ENCODE measurements around the gene GTF3C4. TPM values are rescaled to one million over a fixed set of nuclear protein-coding genes. Genes with fewer than 3 reads are reported as not detected.

The GTF3C4 gene
- polyA plus RNA-seq, 3 donors, result 0.99 to 2.7 (median 2.1) TPM

DNA sequence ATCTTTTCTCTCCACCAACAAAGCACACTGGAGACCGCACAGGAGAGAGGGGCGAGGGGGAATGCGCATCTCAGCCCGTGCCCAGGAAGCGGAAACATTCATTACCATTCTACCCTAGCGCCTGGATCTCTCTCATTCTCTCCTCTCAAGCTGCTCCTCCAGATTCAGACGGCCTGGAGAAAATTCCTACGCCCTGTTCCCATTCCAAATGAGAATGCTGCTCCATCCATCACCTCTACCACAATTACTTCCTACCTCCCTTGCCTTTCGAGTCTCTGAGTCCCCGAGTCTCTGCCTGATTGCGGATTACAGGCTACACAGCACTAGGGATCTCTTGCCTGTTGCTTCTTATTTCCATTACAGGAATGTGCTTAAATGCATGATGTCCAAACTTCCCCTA is 7.1 kb upstream of the GTF3C4 start:
- TF ChIP-seq, protein P1, sequence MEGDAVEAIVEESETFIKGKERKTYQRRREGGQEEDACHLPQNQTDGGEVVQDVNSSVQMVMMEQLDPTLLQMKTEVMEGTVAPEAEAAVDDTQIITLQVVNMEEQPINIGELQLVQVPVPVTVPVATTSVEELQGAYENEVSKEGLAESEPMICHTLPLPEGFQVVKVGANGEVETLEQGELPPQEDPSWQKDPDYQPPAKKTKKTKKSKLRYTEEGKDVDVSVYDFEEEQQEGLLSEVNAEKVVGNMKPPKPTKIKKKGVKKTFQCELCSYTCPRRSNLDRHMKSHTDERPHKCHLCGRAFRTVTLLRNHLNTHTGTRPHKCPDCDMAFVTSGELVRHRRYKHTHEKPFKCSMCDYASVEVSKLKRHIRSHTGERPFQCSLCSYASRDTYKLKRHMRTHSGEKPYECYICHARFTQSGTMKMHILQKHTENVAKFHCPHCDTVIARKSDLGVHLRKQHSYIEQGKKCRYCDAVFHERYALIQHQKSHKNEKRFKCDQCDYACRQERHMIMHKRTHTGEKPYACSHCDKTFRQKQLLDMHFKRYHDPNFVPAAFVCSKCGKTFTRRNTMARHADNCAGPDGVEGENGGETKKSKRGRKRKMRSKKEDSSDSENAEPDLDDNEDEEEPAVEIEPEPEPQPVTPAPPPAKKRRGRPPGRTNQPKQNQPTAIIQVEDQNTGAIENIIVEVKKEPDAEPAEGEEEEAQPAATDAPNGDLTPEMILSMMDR (IDR thresholded peaks at IDR 0.05), result no peak
- Histone ChIP-seq H3K4me1 (ENCODE audit: control insufficient read depth in 1 of 2, insufficient read depth in 2 of 2, low read length in 2 of 2) (no peaks in the 10 kb centered on the region), H3K4me3 (replicated peaks in 1 of 3; ENCODE audit: low read depth in 2 of 3, low read length in 3 of 3) (no peak overlapping the region), H3K27ac (ENCODE audit: low read depth in 1 of 2, low read length in 2 of 2) (no peak overlapping the region), H3K9me3 (replicated peaks in 1 of 2; ENCODE audit: control insufficient read depth in 1 of 2, insufficient read depth in 1 of 2, low read length in 2 of 2) (no peaks in the 10 kb centered on the region), H4K20me1 (ENCODE audit: insufficient read depth, low read length) (no peaks in the 10 kb centered on the region), H3K9ac (ENCODE audit: insufficient read depth, low read length, poor library complexity, severe bottlenecking) (no peak overlapping the region), H3K27me3 (ENCODE audit: control insufficient read depth in 2 of 2, insufficient read depth in 2 of 2, low read length in 2 of 2) (no peaks in the 10 kb centered on the region), H3K4me2 (replicated peaks; ENCODE audit: extremely low read depth, low read length, poor library complexity, severe bottlenecking) (no peak overlapping the region), H3K36me3 (replicated peaks in 1 of 2; ENCODE audit: control insufficient read depth in 1 of 2, insufficient read depth in 2 of 2, low read length in 2 of 2) (peaks cover 31 to 44% of the 10 kb centered on the region in 2 donors), H3K79me2 (ENCODE audit: insufficient read depth, low read length) (peaks cover 3% of the 10 kb centered on the region), H2AFZ (ENCODE audit: insufficient read depth, low read depth, low read length, poor library complexity, severe bottlenecking) (no peak overlapping the region)
- Mint-ChIP-seq H3K9me3 (no peaks in the 10 kb centered on the region), H3K4me1 (peaks cover 2% of the 10 kb centered on the region), H3K27ac (no peak overlapping the region), H3K36me3 (peaks cover 23 to 37% of the 10 kb centered on the region in 2 donors), H3K4me3 (no peak overlapping the region), H3K27me3 (ENCODE audit: low read depth in 3 of 3) (no peaks in the 10 kb centered on the region)
- no peak for DNase-seq
- WGBS (ENCODE audit: insufficient coverage), result 93% methylated on average over 7 of the region's 11 CpGs
- intact Hi-C loops (cut with micrococcal nuclease), result loop anchor here in 1 of 2 donors (10.0 kb wide), 1 partner anchor 212 kb away; the partner anchor contains the start of genes AK8 and SPACA9

DNA sequence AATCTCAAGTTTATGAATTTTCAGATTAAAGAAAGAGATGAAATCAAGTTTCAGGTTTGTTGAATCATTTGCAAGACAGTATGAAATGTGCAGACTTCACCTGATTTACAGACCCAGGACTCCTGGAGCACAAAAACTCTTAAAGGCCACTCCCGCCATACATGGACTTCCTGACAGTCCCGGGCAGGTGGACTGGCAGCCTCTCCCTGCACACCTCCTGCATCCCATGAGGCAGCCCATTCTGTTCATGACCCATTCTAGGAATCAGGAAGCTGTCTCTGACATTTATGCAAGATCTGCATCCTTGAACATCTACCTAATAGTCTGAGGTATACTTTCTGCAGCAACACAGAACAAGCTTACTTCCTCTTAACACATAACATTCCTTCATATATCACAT is 6.4 kb upstream of the GTF3C4 start:
- no peaks in the 10 kb centered on the region for H3K9me3 Mint-ChIP-seq
- 100% methylated on average over 2 of the region's 2 CpGs for WGBS (ENCODE audit: insufficient coverage)

More for the DNA sequence above, 6.4 kb upstream of the GTF3C4 start:
- Histone ChIP-seq H3K9ac (ENCODE audit: insufficient read depth, low read length, poor library complexity, severe bottlenecking) (no peak overlapping the region), H3K27ac (ENCODE audit: low read depth in 1 of 2, low read length in 2 of 2) (no peak overlapping the region), H3K36me3 (replicated peaks in 1 of 2; ENCODE audit: control insufficient read depth in 1 of 2, insufficient read depth in 2 of 2, low read length in 2 of 2) (peaks cover 25 to 37% of the 10 kb centered on the region in 2 donors), H3K9me3 (replicated peaks in 1 of 2; ENCODE audit: control insufficient read depth in 1 of 2, insufficient read depth in 1 of 2, low read length in 2 of 2) (no peaks in the 10 kb centered on the region), H4K20me1 (ENCODE audit: insufficient read depth, low read length) (no peaks in the 10 kb centered on the region), H3K27me3 (ENCODE audit: control insufficient read depth in 2 of 2, insufficient read depth in 2 of 2, low read length in 2 of 2) (no peaks in the 10 kb centered on the region), H3K4me3 (replicated peaks in 1 of 3; ENCODE audit: low read depth in 2 of 3, low read length in 3 of 3) (no peak overlapping the region), H3K4me1 (ENCODE audit: control insufficient read depth in 1 of 2, insufficient read depth in 2 of 2, low read length in 2 of 2) (no peaks in the 10 kb centered on the region), H3K79me2 (ENCODE audit: insufficient read depth, low read length) (peaks cover 3% of the 10 kb centered on the region), H2AFZ (ENCODE audit: insufficient read depth, low read depth, low read length, poor library complexity, severe bottlenecking) (no peak overlapping the region), H3K4me2 (replicated peaks; ENCODE audit: extremely low read depth, low read length, poor library complexity, severe bottlenecking) (no peak overlapping the region)
- TF ChIP-seq, protein P1 (IDR thresholded peaks at IDR 0.05), result no peak
- Mint-ChIP-seq H3K27me3 (ENCODE audit: low read depth in 3 of 3) (no peaks in the 10 kb centered on the region), H3K4me3 (no peak overlapping the region), H3K27ac (no peak overlapping the region), H3K4me1 (peaks cover 6% of the 10 kb centered on the region), H3K36me3 (peaks cover 17 to 31% of the 10 kb centered on the region in 2 donors)
- intact Hi-C loops (cut with micrococcal nuclease), result loop anchor here in 1 of 2 donors (10.0 kb wide), 1 partner anchor 211 kb away; the partner anchor contains the start of genes AK8 and SPACA9
- DNase-seq, result no peak

All from CD14-positive monocyte (primary cell).